GM12878 (cell line): ENCODE results near the gene TMEM132D.

Experiments used
- ESRRA ChIP-seq: IDR thresholded peaks from 2 replicates; pipeline ENCODE4 v1.6.1; 2012; ENCODE audit warnings: mild to moderate bottlenecking, low read length, improper control_type of control experiment
- RB1 ChIP-seq: fragments of 450-650 bp; formaldehyde crosslinking; IDR thresholded peaks from 2 replicates; pipeline ENCODE4 v1.6.1; 2017; ENCODE audit warnings: mild to moderate bottlenecking, borderline replicate concordance
- SMC3 ChIP-seq: IDR thresholded peaks from 2 replicates; pipeline ENCODE4 v1.6.1; 2011; ENCODE audit warnings: low read length, improper control_type of control experiment, borderline replicate concordance
- TF ChIP-seq, protein P1 (sequence below): IDR thresholded peaks from 2 replicates; pipeline ENCODE4 v1.6.1; 2012; ENCODE audit warnings: mild to moderate bottlenecking, low read depth, low read length
- TF ChIP-seq, protein P2 (sequence below), 3 experiments: IDR thresholded peaks in 2 of 3; conservative IDR thresholded peaks in 1 of 3; 2 replicates each; pipeline ENCODE4 v1.5.1; 2011; ENCODE audit warnings: low read depth in 3 of 3, low read length in 3 of 3, mild to moderate bottlenecking in 3 of 3, control low read depth in 2 of 3, moderate library complexity in 2 of 3, inconsistent platforms in 1 of 3, mixed read lengths in 1 of 3; ENCODE audit not compliant: control insufficient read depth in 2 of 3, insufficient read depth in 1 of 3; ENCODE audit errors: extremely low read depth in 1 of 3

- TF ChIP-seq, protein P1, sequence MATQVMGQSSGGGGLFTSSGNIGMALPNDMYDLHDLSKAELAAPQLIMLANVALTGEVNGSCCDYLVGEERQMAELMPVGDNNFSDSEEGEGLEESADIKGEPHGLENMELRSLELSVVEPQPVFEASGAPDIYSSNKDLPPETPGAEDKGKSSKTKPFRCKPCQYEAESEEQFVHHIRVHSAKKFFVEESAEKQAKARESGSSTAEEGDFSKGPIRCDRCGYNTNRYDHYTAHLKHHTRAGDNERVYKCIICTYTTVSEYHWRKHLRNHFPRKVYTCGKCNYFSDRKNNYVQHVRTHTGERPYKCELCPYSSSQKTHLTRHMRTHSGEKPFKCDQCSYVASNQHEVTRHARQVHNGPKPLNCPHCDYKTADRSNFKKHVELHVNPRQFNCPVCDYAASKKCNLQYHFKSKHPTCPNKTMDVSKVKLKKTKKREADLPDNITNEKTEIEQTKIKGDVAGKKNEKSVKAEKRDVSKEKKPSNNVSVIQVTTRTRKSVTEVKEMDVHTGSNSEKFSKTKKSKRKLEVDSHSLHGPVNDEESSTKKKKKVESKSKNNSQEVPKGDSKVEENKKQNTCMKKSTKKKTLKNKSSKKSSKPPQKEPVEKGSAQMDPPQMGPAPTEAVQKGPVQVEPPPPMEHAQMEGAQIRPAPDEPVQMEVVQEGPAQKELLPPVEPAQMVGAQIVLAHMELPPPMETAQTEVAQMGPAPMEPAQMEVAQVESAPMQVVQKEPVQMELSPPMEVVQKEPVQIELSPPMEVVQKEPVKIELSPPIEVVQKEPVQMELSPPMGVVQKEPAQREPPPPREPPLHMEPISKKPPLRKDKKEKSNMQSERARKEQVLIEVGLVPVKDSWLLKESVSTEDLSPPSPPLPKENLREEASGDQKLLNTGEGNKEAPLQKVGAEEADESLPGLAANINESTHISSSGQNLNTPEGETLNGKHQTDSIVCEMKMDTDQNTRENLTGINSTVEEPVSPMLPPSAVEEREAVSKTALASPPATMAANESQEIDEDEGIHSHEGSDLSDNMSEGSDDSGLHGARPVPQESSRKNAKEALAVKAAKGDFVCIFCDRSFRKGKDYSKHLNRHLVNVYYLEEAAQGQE = no peak
- no peak for TF ChIP-seq RB1
- no peak for TF ChIP-seq ESRRA
- no peak for TF ChIP-seq SMC3
- TF ChIP-seq, protein P2, sequence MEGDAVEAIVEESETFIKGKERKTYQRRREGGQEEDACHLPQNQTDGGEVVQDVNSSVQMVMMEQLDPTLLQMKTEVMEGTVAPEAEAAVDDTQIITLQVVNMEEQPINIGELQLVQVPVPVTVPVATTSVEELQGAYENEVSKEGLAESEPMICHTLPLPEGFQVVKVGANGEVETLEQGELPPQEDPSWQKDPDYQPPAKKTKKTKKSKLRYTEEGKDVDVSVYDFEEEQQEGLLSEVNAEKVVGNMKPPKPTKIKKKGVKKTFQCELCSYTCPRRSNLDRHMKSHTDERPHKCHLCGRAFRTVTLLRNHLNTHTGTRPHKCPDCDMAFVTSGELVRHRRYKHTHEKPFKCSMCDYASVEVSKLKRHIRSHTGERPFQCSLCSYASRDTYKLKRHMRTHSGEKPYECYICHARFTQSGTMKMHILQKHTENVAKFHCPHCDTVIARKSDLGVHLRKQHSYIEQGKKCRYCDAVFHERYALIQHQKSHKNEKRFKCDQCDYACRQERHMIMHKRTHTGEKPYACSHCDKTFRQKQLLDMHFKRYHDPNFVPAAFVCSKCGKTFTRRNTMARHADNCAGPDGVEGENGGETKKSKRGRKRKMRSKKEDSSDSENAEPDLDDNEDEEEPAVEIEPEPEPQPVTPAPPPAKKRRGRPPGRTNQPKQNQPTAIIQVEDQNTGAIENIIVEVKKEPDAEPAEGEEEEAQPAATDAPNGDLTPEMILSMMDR (IDR thresholded peaks at IDR 0.05 in 2 of 3, conservative IDR thresholded peaks at IDR 0.05 in 1 of 3; ENCODE audit: control insufficient read depth in 2 of 3, extremely low read depth in 1 of 3, insufficient read depth in 1 of 3, low read depth in 3 of 3, low read length in 3 of 3) = no peak
Measured at GRCh38 chr12:129470196-129470595, 433.6 kb downstream of the TMEM132D start.
